K562 (cell line): ENCODE data around the gene DGKZ. TPM values are rescaled to one million over a fixed set of nuclear protein-coding genes. Genes with fewer than 3 reads are reported as not detected.

Experiments
- CTCFL ChIP-seq: IDR thresholded peaks from 2 replicates; pipeline ENCODE4 v1.6.1; 2011; ENCODE audit warnings: borderline replicate concordance, low read depth, mild to moderate bottlenecking, moderate library complexity, low read length; ENCODE audit not compliant: insufficient read depth, poor library complexity, severe bottlenecking
- EGR1 ChIP-seq: fragments of 450-650 bp; conservative IDR thresholded peaks from 2 replicates; pipeline ENCODE4 v1.6.1; 2017; ENCODE audit warnings: mild to moderate bottlenecking
- KLF13 ChIP-seq: fragments of 450-650 bp; IDR thresholded peaks from 2 replicates; pipeline ENCODE4 v1.6.1; 2016; ENCODE audit warnings: missing genetic modification characterization, low read depth, mild to moderate bottlenecking, missing compliant biosample characterization, moderate library complexity, borderline replicate concordance
- NONO ChIP-seq, 2 experiments: fragments of 200-400 bp in 1 of 2; fragments of 450-650 bp in 1 of 2; formaldehyde crosslinking in 1 of 2; IDR thresholded peaks; 2 replicates each; pipeline ENCODE4 v1.6.1; 2017; ENCODE audit warnings: low read depth in 2 of 2, mild to moderate bottlenecking in 2 of 2, moderate library complexity in 2 of 2, low read length in 1 of 2
- PHF20 ChIP-seq: fragments of 450-650 bp; IDR thresholded peaks from 2 replicates; pipeline ENCODE4 v1.6.1; 2018; ENCODE audit not compliant: partially characterized antibody
- POLR2G ChIP-seq: fragments of 200-400 bp; formaldehyde crosslinking; IDR thresholded peaks from 2 replicates; pipeline ENCODE4 v1.6.1; 2017; ENCODE audit warnings: low read depth, mild to moderate bottlenecking, antibody characterized with exemption, low read length, moderate library complexity
- RBBP5 ChIP-seq: fragments of 200-600 bp; sonication (generic); IDR thresholded peaks from 2 replicates; pipeline ENCODE4 v1.6.1; 2012; ENCODE audit warnings: borderline replicate concordance, mild to moderate bottlenecking, low read length, control low read depth, inconsistent platforms; ENCODE audit not compliant: insufficient read depth, poor library complexity, severe bottlenecking
- SETDB1 ChIP-seq: IDR thresholded peaks from one replicate; pipeline ENCODE4 v1.6.1; 2012; ENCODE audit warnings: low read length, control low read depth, inconsistent platforms
- ZBTB7A ChIP-seq: IDR thresholded peaks from 2 replicates; pipeline ENCODE4 v1.6.1; 2011; ENCODE audit warnings: low read depth, mild to moderate bottlenecking, low read length, moderate library complexity, borderline replicate concordance; ENCODE audit not compliant: control insufficient read depth
- polyA plus RNA-seq, 8 experiments: library from polyadenylated mRNA; depleted of rRNA in 4 of 8; stranded (reverse) in 5 of 8; unstranded in 3 of 8; fragments of >200 nt; fragmentation: Nextera tagmentation in 2 of 8; fragmentation: Illumina TruSeq in 1 of 8; extraction: Ambion mirVana in 2 of 8; extraction: Trizol in 1 of 8; gene quantifications; 2 replicates each; pipeline versions ENCODE4 v1.2.1 to v1.2.3, GENCODE V29; 2011 to 2014; ENCODE audit warnings: inconsistent platforms in 1 of 8, missing spikeins in 1 of 8
- total RNA-seq, 7 experiments: library from RNA; depleted of rRNA in 6 of 7; stranded (reverse); fragments of >200 nt in 6 of 7; fragmentation: Illumina TruSeq in 2 of 7; extraction: Trizol in 2 of 7; gene quantifications; 2 replicates each; pipeline versions ENCODE4 v1.2.1 to v1.2.3, GENCODE V29; 2011 to 2021; ENCODE audit warnings: low replicate concordance in 1 of 7

DGKZ gene
- total and polyA plus RNA-seq, 9 of the 15 experiments (the other 6 are each of a cell fraction or from before 2014, with no cell fraction given): 0.51 to 100 (median 44.2) TPM

GRCh38 chr11:46391578-46392420 lies 44.5 kb downstream of the DGKZ start, which contains the start of gene CHRM4 (continued):
- TF ChIP-seq CTCFL: peak; percentile 99
- no peak for TF ChIP-seq SETDB1
- TF ChIP-seq KLF13 (tag): 0 out of 2 replicates have a peak, but pooled peaks have one; percentile 28
- peak; percentile 56 for TF ChIP-seq EGR1
- TF ChIP-seq PHF20: no peak
- peak in 1 of 2 experiments; percentile 62; a peak in 1 of 4 replicates for TF ChIP-seq NONO (IDR thresholded peaks at IDR 0.05; ENCODE audit: low read depth in 2 of 2, low read length in 1 of 2)
- peak; percentile 69 for TF ChIP-seq POLR2G
- peak; percentile 64 for TF ChIP-seq RBBP5
- peak; percentile 92 for TF ChIP-seq ZBTB7A
